B cell (primary cell): ENCODE results near the gene TTL. TPM values are rescaled to one million over a fixed set of nuclear protein-coding genes. Genes with fewer than 3 reads are reported as not detected.

Source experiments
- ATAC-seq: fragments of 200-7000 bp; cut with Tn5 transposase; one replicate; pipeline ENCODE4 v1.10.0; 2021; ENCODE audit warnings: low read depth, mild to moderate bottlenecking, moderate number of reproducible peaks, moderate library complexity
- CTCF ChIA-PET: fragments of 350-600 bp; sonication (Branson Sonifier 250); formaldehyde crosslinking; loops from one replicate; lab custom pipeline; 2021; ENCODE audit warnings: antibody characterized with exemption, inconsistent platforms; lab: Charles Lee
- POLR2A ChIA-PET: fragments of 350-600 bp; sonication (Branson Sonifier 250); formaldehyde crosslinking; loops from one replicate; lab custom pipeline; 2021; ENCODE audit warnings: antibody characterized with exemption; lab: Charles Lee
- DNase-seq: peaks from one replicate; pipeline ENCODE4 v3.0.0; 2013
- H2AFZ ChIP-seq: 2 replicates; pipeline ENCODE4 v1.6.1; 2012; ENCODE audit warnings: mild to moderate bottlenecking, low read depth, low read length; ENCODE audit not compliant: insufficient read depth, poor library complexity, severe bottlenecking
- H3K27ac ChIP-seq, 2 donors: 1 replicate in 1 of 2; 2 replicates in 1 of 2; pipeline ENCODE4 v1.5.1; 2012 to 2013; ENCODE audit warnings: low read length in 2 of 2, mild to moderate bottlenecking in 2 of 2, moderate library complexity in 1 of 2
- H3K27me3 ChIP-seq, 4 experiments: fragments of 200-600 bp in 1 of 4; sonication (generic) in 1 of 4; replicated peaks in 1 of 4; 1 replicate in 2 of 4; 2 replicates in 2 of 4; pipeline versions ENCODE4 v1.6.1 to v1.7.0; 2013 to 2016; ENCODE audit warnings: low read length in 3 of 4, mild to moderate bottlenecking in 2 of 4, mixed read lengths in 1 of 4, moderate library complexity in 1 of 4; ENCODE audit not compliant: insufficient read depth in 4 of 4, control insufficient read depth in 3 of 4; ENCODE audit errors: control extremely low read depth in 1 of 4
- H3K36me3 ChIP-seq, 2 experiments: replicated peaks in 1 of 2; 1 replicate in 1 of 2; 2 replicates in 1 of 2; pipeline versions ENCODE4 v1.6.1 to v1.7.1; 2013; ENCODE audit warnings: low read length in 1 of 2; ENCODE audit not compliant: insufficient read depth in 2 of 2, control insufficient read depth in 1 of 2; ENCODE audit errors: control extremely low read depth in 1 of 2, extremely low read depth in 1 of 2
- H3K4me1 ChIP-seq, 2 donors: fragments of 200-600 bp in 1 of 2; sonication (generic) in 1 of 2; 1 replicate in 1 of 2; 2 replicates in 1 of 2; pipeline versions ENCODE4 v1.5.1 to v1.6.1; 2013 to 2017; ENCODE audit warnings: low read length in 2 of 2; ENCODE audit not compliant: control insufficient read depth in 2 of 2, insufficient read depth in 2 of 2
- H3K4me2 ChIP-seq: replicated peaks from 2 replicates; pipeline ENCODE3; 2012; ENCODE audit warnings: mild to moderate bottlenecking, low read depth, low read length; ENCODE audit not compliant: poor library complexity, severe bottlenecking
- H3K4me3 ChIP-seq, 5 experiments: fragments of 200-600 bp in 1 of 5; sonication (generic) in 1 of 5; 1 replicate in 3 of 5; 2 replicates in 2 of 5; pipeline versions ENCODE4 v1.5.1 to v1.7.0; 2011 to 2016; ENCODE audit warnings: low read length in 4 of 5, mild to moderate bottlenecking in 4 of 5, low read depth in 2 of 5, control low read depth in 1 of 5, moderate library complexity in 1 of 5; ENCODE audit not compliant: insufficient read depth in 1 of 5; ENCODE audit errors: control extremely low read depth in 1 of 5, extremely low read depth in 1 of 5
- H3K79me2 ChIP-seq: fragments of 200-600 bp; sonication (generic); one replicate; pipeline ENCODE4 v1.6.0; 2016; ENCODE audit warnings: low read length; ENCODE audit not compliant: control insufficient read depth, insufficient read depth
- H3K9ac ChIP-seq: fragments of 200-600 bp; sonication (generic); 2 replicates; pipeline ENCODE4 v1.6.1; 2017; ENCODE audit warnings: mild to moderate bottlenecking, low read length, moderate library complexity
- H3K9me3 ChIP-seq, 3 donors: one replicate each; pipeline versions ENCODE4 v1.6.1 to v1.7.1; 2013; ENCODE audit warnings: low read length in 2 of 3; ENCODE audit not compliant: control insufficient read depth in 2 of 3, insufficient read depth in 1 of 3; ENCODE audit errors: control extremely low read depth in 1 of 3
- H4K20me1 ChIP-seq: 2 replicates; pipeline ENCODE4 v1.6.0; 2012; ENCODE audit warnings: mild to moderate bottlenecking, low read length; ENCODE audit not compliant: insufficient read depth, control insufficient read depth, poor library complexity, severe bottlenecking
- H3K27ac Mint-ChIP-seq: one replicate; pipeline ENCODE4 v1.8.0; 2021; ENCODE audit warnings: mixed read lengths
- H3K27me3 Mint-ChIP-seq: one replicate; pipeline ENCODE4 v1.8.0; 2021; ENCODE audit warnings: mixed read lengths
- H3K4me1 Mint-ChIP-seq: one replicate; pipeline ENCODE4 v1.8.0; 2021; ENCODE audit warnings: mixed read lengths
- H3K4me3 Mint-ChIP-seq: one replicate; pipeline ENCODE4 v1.8.0; 2021; ENCODE audit warnings: mixed read lengths
- H3K9me3 Mint-ChIP-seq: one replicate; pipeline ENCODE4 v1.8.0; 2022; ENCODE audit warnings: mixed read lengths; ENCODE audit not compliant: insufficient read depth
- EZH2 ChIP-seq: IDR thresholded peaks from 2 replicates; pipeline ENCODE4 v1.6.1; 2012; ENCODE audit warnings: borderline replicate concordance, low read depth, mild to moderate bottlenecking, moderate library complexity, low read length; ENCODE audit not compliant: insufficient read depth, poor library complexity, severe bottlenecking
- WGBS: methylation state at CpG from one replicate; pipeline ENCODE4 v1.1.5; 2013; ENCODE audit warnings: missing lambda C conversion rate; ENCODE audit not compliant: insufficient coverage; 5-methylcytosine and 5-hydroxymethylcytosine counted together
- intact Hi-C: fragments of 100-400 bp; cut with micrococcal nuclease; formaldehyde crosslinking; loops from one replicate; pipeline ENCODE4 v1.10.0; 2022
- polyA plus RNA-seq: library from polyadenylated mRNA; depleted of rRNA; stranded (reverse); fragments of >200 nt; gene quantifications from 2 replicates; pipeline ENCODE4 v1.2.3, GENCODE V29; 2012
- total RNA-seq, 2 donors: library from RNA; stranded (reverse); fragments of 120-200 nt in 1 of 2; gene quantifications; 1 replicate in 1 of 2; 2 replicates in 1 of 2; pipeline versions ENCODE4 v1.2.3 to v1.2.4, GENCODE V29; 2013 to 2022
- TF ChIP-seq, protein P1 (sequence below): fragments of 200-600 bp; IDR thresholded peaks from one replicate; pipeline ENCODE4 v1.8.0; 2022; ENCODE audit warnings: antibody characterized with exemption, mild to moderate bottlenecking

The TTL gene
- total and polyA plus RNA-seq, 2 donors (not counting 1 experiment from before 2014, with no cell fraction given) = 9.5 to 31.4 TPM

DNA sequence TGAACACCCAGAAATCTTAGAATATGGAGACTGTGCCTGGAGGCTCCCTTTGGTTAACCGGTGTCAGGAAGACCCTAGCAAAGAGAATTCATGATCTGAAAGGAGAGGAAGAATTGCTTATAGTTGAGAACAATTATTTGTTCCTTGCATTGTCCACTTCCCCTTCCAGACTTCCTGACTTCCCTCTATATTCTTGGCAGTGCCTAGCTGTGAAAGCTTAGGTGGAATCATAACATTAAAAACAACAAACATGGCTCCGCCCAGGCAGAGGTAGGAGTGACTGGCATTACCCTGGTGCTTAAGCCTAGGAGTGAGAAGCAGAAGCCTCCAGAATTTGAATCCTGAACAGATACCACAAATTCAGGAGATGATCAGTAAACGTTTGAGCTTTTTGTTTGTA lies 1.9 kb downstream of the TTL start:
- Histone ChIP-seq H3K79me2 (peaks cover 27% of the 10 kb centered on the region), H3K9me3 (no peaks in the 10 kb centered on the region), H4K20me1 (no peaks in the 10 kb centered on the region), H2AFZ (no peak overlapping the region), H3K4me3 (no peak overlapping the region), H3K27ac (no peak overlapping the region), H3K4me1 (peaks cover 16 to 23% of the 10 kb centered on the region in 2 donors), H3K9ac (no peak overlapping the region), H3K36me3 (peaks cover 0 to 6% of the 10 kb centered on the region in 2 experiments), H3K4me2 (peak overlapping the region; percentile 82), H3K27me3 (no peaks in the 10 kb centered on the region)
- intact Hi-C loops = loop anchor here (2.0 to 10.0 kb wide), 3 partner anchors 243 to 602 kb away; partner anchors contain the start of genes ANAPC1 and CKAP2L
- ChIA-PET POLR2A (interaction anchor here (0.7 kb wide), 1 partner anchor 10 kb away, joined by 4 read pairs; no protein-coding TSS in a partner anchor), CTCF (interaction anchor here (0.7 to 2.2 kb wide), 2 partner anchors 27 to 225 kb away, joined by 3 to 5 read pairs; no protein-coding TSS in a partner anchor)
- no peak overlapping the region for H3K27ac Mint-ChIP-seq
- DNase-seq (no peak), ATAC-seq (no peak)
- no peak for TF ChIP-seq EZH2
- TF ChIP-seq, protein P1, sequence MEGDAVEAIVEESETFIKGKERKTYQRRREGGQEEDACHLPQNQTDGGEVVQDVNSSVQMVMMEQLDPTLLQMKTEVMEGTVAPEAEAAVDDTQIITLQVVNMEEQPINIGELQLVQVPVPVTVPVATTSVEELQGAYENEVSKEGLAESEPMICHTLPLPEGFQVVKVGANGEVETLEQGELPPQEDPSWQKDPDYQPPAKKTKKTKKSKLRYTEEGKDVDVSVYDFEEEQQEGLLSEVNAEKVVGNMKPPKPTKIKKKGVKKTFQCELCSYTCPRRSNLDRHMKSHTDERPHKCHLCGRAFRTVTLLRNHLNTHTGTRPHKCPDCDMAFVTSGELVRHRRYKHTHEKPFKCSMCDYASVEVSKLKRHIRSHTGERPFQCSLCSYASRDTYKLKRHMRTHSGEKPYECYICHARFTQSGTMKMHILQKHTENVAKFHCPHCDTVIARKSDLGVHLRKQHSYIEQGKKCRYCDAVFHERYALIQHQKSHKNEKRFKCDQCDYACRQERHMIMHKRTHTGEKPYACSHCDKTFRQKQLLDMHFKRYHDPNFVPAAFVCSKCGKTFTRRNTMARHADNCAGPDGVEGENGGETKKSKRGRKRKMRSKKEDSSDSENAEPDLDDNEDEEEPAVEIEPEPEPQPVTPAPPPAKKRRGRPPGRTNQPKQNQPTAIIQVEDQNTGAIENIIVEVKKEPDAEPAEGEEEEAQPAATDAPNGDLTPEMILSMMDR = no peak
- WGBS = no CpG with 5 or more reads among the region's 3 CpGs
- H3K9me3 Mint-ChIP-seq = no peaks in the 10 kb centered on the region
- peak overlapping the region; percentile 90 for H3K4me3 Mint-ChIP-seq
- no peaks in the 10 kb centered on the region for H3K27me3 Mint-ChIP-seq
- H3K4me1 Mint-ChIP-seq = peaks cover 18% of the 10 kb centered on the region

DNA sequence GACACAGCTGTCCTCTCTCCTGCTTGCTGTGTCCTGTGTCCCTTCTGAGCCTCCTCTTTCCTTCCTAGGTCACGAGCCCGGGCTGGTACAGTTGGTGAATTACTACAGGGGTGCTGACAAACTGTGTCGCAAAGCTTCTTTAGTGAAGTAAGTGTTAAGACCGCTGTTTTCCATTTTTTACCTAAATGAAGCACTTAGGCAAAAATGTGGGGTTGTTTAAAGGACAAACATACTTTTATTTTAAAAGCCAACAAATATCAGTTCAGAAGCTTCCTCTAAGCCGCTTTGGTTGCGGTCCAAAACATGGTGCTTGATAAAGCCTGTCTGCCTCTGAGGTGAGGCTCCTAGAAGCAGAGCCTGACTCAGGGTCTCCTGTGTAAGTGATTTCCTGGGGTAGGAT lies 3.9 kb downstream of the TTL start:
- Histone ChIP-seq H3K27ac (no peak overlapping the region), H3K4me3 (no peak overlapping the region), H3K36me3 (peaks cover 0 to 6% of the 10 kb centered on the region in 2 experiments), H3K9me3 (no peaks in the 10 kb centered on the region), H4K20me1 (no peaks in the 10 kb centered on the region), H3K79me2 (peaks cover 27% of the 10 kb centered on the region), H3K27me3 (no peaks in the 10 kb centered on the region), H2AFZ (no peak overlapping the region), H3K9ac (no peak overlapping the region), H3K4me2 (no peak overlapping the region), H3K4me1 (peaks cover 9 to 14% of the 10 kb centered on the region in 2 donors)
- no peak for DNase-seq
- ATAC-seq = no peak
- ChIA-PET POLR2A (no interaction called here), CTCF (interaction anchor here (1.6 kb wide), 1 partner anchor 12 kb away, joined by 3 read pairs; no protein-coding TSS in a partner anchor)
- H3K9me3 Mint-ChIP-seq = no peaks in the 10 kb centered on the region
- TF ChIP-seq, protein P1 = no peak
- TF ChIP-seq EZH2 = no peak
- intact Hi-C loops = loop anchor here (10.0 kb wide), 1 partner anchor 279 kb away; the partner anchor contains the start of gene CKAP2L
- no peak overlapping the region for H3K27ac Mint-ChIP-seq
- no peaks in the 10 kb centered on the region for H3K27me3 Mint-ChIP-seq
- H3K4me3 Mint-ChIP-seq = no peak overlapping the region
- peaks cover 14% of the 10 kb centered on the region for H3K4me1 Mint-ChIP-seq
- 100% methylated on average over 2 of the region's 6 CpGs for WGBS
